Natural killer cell (primary cell): Measurements from ENCODE around the gene RNH1. TPM values are rescaled to one million over a fixed set of nuclear protein-coding genes. Genes with fewer than 3 reads are reported as not detected.
A peak's percentile ranks its signal among the peaks of the same experiment; 100 is the strongest.

ENCODE experiments used
- ATAC-seq, 3 donors: fragments of 150-1000 bp in 2 of 3; fragments of 200-7000 bp in 1 of 3; cut with Tn5 transposase; 1 replicate in 1 of 3; 2 replicates in 2 of 3; pipeline ENCODE4 v1.10.0; 2021; ENCODE audit warnings: mild to moderate bottlenecking in 2 of 3, moderate library complexity in 2 of 3
- DNase-seq, 2 donors: peaks; one replicate each; pipeline versions ENCODE4 v3.0.0 to v3.0.0-alpha.2; 2013 to 2021; ENCODE audit warnings: mixed read lengths in 1 of 2
- H3K27ac ChIP-seq: one replicate; pipeline ENCODE4 v1.5.1; 2013; ENCODE audit warnings: mild to moderate bottlenecking, low read length
- H3K27me3 ChIP-seq: one replicate; pipeline ENCODE4 v1.6.1; 2013; ENCODE audit warnings: low read length; ENCODE audit not compliant: control insufficient read depth, insufficient read depth
- H3K36me3 ChIP-seq: one replicate; pipeline ENCODE4 v1.6.1; 2013; ENCODE audit warnings: low read length; ENCODE audit not compliant: control insufficient read depth, insufficient read depth
- H3K4me1 ChIP-seq: one replicate; pipeline ENCODE4 v1.6.1; 2013; ENCODE audit warnings: low read length; ENCODE audit not compliant: control insufficient read depth, insufficient read depth
- H3K4me3 ChIP-seq: one replicate; pipeline ENCODE4 v1.5.1; 2013; ENCODE audit warnings: low read length
- H3K9me3 ChIP-seq: one replicate; pipeline ENCODE4 v1.6.1; 2013; ENCODE audit warnings: low read length; ENCODE audit not compliant: control insufficient read depth, insufficient read depth
- H3K27ac Mint-ChIP-seq, 2 donors: one replicate each; pipeline ENCODE4 v1.8.0; 2022; ENCODE audit warnings: mild to moderate bottlenecking in 2 of 2, mixed read lengths in 2 of 2, moderate library complexity in 1 of 2
- H3K27me3 Mint-ChIP-seq, 2 donors: one replicate each; pipeline ENCODE4 v1.8.0; 2022; ENCODE audit warnings: low read depth in 2 of 2, mixed read lengths in 2 of 2
- H3K36me3 Mint-ChIP-seq: one replicate; pipeline ENCODE4 v1.8.0; 2022; ENCODE audit warnings: mixed read lengths
- H3K4me1 Mint-ChIP-seq, 2 donors: one replicate each; pipeline ENCODE4 v1.8.0; 2022; ENCODE audit warnings: mixed read lengths in 2 of 2
- H3K4me3 Mint-ChIP-seq: one replicate; pipeline ENCODE4 v1.8.0; 2022; ENCODE audit warnings: mild to moderate bottlenecking, moderate library complexity, mixed read lengths
- H3K9me3 Mint-ChIP-seq, 2 donors: one replicate each; pipeline ENCODE4 v1.8.0; 2022; ENCODE audit warnings: mixed read lengths in 2 of 2
- CTCF ChIP-seq: fragments of 200-600 bp; IDR thresholded peaks from one replicate; pipeline ENCODE4 v1.8.0; 2022; ENCODE audit warnings: antibody characterized with exemption
- WGBS: methylation state at CpG from one replicate; pipeline ENCODE4 v1.1.7; 2013; ENCODE audit warnings: missing lambda C conversion rate; ENCODE audit not compliant: insufficient coverage; 5-methylcytosine and 5-hydroxymethylcytosine counted together
- intact Hi-C: fragments of 100-400 bp; cut with micrococcal nuclease; formaldehyde crosslinking; loops from one replicate; pipeline ENCODE4 v1.14.2; 2022
- total RNA-seq, 4 donors: library from RNA; stranded (reverse); fragments of 120-200 nt in 1 of 4; gene quantifications; one replicate each; pipeline versions ENCODE4 v1.2.3 to v1.2.4, GENCODE V29; 2013 to 2022

The RNH1 gene
- total RNA-seq, 3 donors from 2014 or later (not counting 1 experiment from before 2014, with no cell fraction given): 113 to 120 (median 118) TPM

GRCh38 chr11:450809-451451 is 56.1 kb downstream of the RNH1 start:
- Histone ChIP-seq H3K27ac (peak overlapping the region; percentile 32), H3K9me3 (no peaks in the 10 kb centered on the region), H3K27me3 (no peaks in the 10 kb centered on the region), H3K36me3 (peaks cover 11% of the 10 kb centered on the region), H3K4me3 (peak overlapping the region; percentile 31), H3K4me1 (peaks cover 38% of the 10 kb centered on the region)
- Mint-ChIP-seq H3K4me1 (peaks cover 10 to 31% of the 10 kb centered on the region in 2 donors), H3K4me3 (peak overlapping the region; percentile 96), H3K27ac (peak overlapping the region; percentile 82 to 89), H3K27me3 (no peaks in the 10 kb centered on the region), H3K9me3 (no peaks in the 10 kb centered on the region), H3K36me3 (no peaks in the 10 kb centered on the region)
- TF ChIP-seq CTCF: no peak
- 10% methylated on average over 45 of the region's 46 CpGs for WGBS
- ATAC-seq (peak in 2 of 3 donors; percentile 10 to 20), DNase-seq (peak; percentile 58 to 94)
- intact Hi-C loops: loop anchor here (1.0 to 2.0 kb wide), 5 partner anchors 36 to 244 kb away; partner anchors contain the start of genes BET1L, PSMD13, RIC8A and RNH1

GRCh38 chr11:449889-450808 is 56.9 kb downstream of the RNH1 start, which contains the start of gene PTDSS2:
Gene PTDSS2, plus strand, starts transcription at chr11:450279. Its CDS starts 177 bp downstream, at chr11:450456.
- TF ChIP-seq CTCF: no peak
- intact Hi-C loops: loop anchor here (1.0 to 5.0 kb wide), 6 partner anchors 35 to 243 kb away; partner anchors contain the start of genes BET1L, PSMD13, RIC8A and RNH1
- peak within 1 kb of the TSS; percentile 31 for H3K4me3 ChIP-seq
- Mint-ChIP-seq H3K36me3 (no peaks in the 10 kb centered on the region), H3K4me1 (peaks cover 10 to 25% of the 10 kb centered on the region in 2 donors), H3K9me3 (no peaks in the 10 kb centered on the region), H3K4me3 (peak within 1 kb of the TSS; percentile 96), H3K27me3 (no peaks in the 10 kb centered on the region), H3K27ac (peak within 1 kb of the TSS; percentile 91 to 95)
- DNase-seq: peak; percentile 94 to 97
- H3K27me3 ChIP-seq: no peaks in the 10 kb centered on the region
- peak; percentile 76 to 91 (median 81) for ATAC-seq
- no peaks in the 10 kb centered on the region for H3K9me3 ChIP-seq
- peaks cover 11% of the 10 kb centered on the region for H3K36me3 ChIP-seq
- H3K4me1 ChIP-seq: peaks cover 35% of the 10 kb centered on the region
- under 1% methylated on average over 108 of the region's 108 CpGs for WGBS
- peak within 1 kb of the TSS; percentile 75 for H3K27ac ChIP-seq

GRCh38 chr11:447923-448731 is 58.9 kb downstream of the RNH1 start:
- Mint-ChIP-seq H3K4me3 (peak overlapping the region; percentile 88), H3K4me1 (peaks cover 10 to 21% of the 10 kb centered on the region in 2 donors), H3K27ac (peak overlapping the region; percentile 91 to 95), H3K27me3 (no peaks in the 10 kb centered on the region), H3K36me3 (no peaks in the 10 kb centered on the region), H3K9me3 (no peaks in the 10 kb centered on the region)
- peak; percentile 77 for TF ChIP-seq CTCF
- H3K27ac ChIP-seq: peak overlapping the region; percentile 88
- 4% methylated on average over 55 of the region's 55 CpGs for WGBS
- no peaks in the 10 kb centered on the region for H3K27me3 ChIP-seq
- ATAC-seq (peak; percentile 75 to 88 (median 77)), DNase-seq (peak; percentile 95 to 96)
- no peaks in the 10 kb centered on the region for H3K9me3 ChIP-seq
- intact Hi-C loops: loop anchor here (5.0 kb wide), 1 partner anchor 196 kb away; no protein-coding TSS in a partner anchor
- H3K4me1 ChIP-seq: peaks cover 35% of the 10 kb centered on the region
- peaks cover under 1% of the 10 kb centered on the region for H3K36me3 ChIP-seq
- peak overlapping the region; percentile 53 for H3K4me3 ChIP-seq
